GM10847 (cell line): Measurements from ENCODE around the gene PRR20E.
"Not testable (repeated sequence)": the region's sequence is repeated elsewhere in the genome, so short reads cannot be mapped to it uniquely, and the experiment has no call there.

ENCODE experiments used
- POLR2A ChIP-seq: IDR thresholded peaks from 2 replicates; pipeline ENCODE4 v1.6.1; 2011; ENCODE audit not compliant: insufficient read length; ENCODE audit errors: extremely low read depth

Gene PRR20E

GRCh38 chr13:57166897-57167296 lies at the start of gene PRR20E:
Gene PRR20E (plus strand): TSS chr13:57167197. CDS start chr13:57167584, 387 bp downstream.
- not testable (repeated sequence) for TF ChIP-seq POLR2A

DNA sequence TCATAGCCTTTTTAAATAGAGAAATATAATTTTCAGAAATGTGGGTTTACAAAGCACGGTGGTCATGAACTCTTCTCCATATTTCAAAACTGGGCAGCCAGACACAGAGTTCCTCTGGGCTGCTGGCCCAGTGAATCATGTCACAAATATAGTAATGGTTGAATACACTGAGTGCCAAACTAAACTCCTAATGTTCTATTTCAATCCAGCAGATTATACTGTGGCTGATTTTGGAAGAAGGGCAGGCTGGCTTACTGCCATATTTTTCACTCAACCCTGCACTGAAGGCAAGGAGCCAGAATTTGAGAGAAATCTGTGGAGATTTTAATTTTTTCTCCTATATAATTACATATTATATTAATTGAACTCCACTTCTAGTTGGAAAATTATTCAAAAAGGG lies 43.3 kb upstream of the PRR20E start:
- no peak for TF ChIP-seq POLR2A

DNA sequence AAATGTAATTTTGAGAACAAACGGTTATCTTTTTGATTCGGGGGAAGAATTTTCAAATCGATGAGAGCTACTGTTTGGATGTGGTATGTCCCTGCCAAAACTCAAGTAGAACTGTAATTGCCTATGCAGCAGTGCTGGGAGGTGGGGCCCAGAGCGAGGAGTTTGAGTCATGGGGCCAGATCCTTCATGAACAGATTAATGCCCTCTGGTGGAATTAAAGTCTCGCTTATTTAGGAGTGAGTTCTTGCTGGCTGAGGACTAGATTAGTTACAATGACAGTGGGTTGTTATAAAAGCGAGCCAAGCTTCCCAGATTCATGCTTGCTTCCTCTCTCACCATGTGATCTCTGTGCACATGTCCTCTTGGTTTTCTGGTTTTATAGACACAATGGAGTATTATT lies 38.1 kb upstream of the PRR20E start:
- no peak for TF ChIP-seq POLR2A

DNA sequence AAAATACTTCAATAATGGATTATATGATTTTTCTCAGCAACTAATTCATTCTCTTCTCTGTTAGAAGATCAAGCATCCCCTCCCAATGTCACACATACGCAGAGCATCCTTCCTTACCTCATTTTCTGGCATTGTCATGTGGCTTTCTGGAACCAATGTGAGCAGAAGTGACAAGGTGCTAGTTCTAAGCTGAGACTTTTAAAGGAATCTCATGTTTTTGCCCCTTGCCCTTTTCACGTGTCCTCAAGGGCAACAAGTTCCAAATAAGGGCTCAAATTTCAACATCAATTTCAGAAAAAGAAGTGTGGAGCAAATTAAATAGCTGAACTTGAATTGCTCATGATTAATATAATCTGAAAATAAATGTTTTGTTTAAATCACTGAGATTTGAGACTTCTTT lies 30.9 kb upstream of the PRR20E start:
- no peak for TF ChIP-seq POLR2A

GRCh38 chr13:57137585-57137984 lies 29.4 kb upstream of the PRR20E start:
- TF ChIP-seq POLR2A: no peak

DNA sequence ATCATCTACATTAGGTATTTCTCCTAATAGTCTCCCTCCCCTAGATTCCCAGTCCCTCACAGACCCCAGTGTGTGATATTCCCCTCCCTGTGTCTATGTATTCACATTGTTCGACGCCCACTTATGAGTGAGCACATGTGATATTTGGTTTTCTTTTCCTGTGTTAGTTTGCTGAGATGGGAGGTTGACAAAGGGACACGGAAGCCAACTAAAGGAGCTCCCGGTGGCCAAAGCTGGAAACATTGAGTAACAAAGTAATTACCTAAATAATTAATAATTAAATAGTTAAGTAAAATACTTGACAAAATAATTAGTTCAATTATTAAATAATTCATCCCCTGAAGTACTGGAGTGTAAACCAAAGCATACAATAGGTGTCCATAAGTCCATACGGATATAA lies 28.0 kb upstream of the PRR20E start:
- TF ChIP-seq POLR2A: no peak

- not testable (repeated sequence) for TF ChIP-seq POLR2A
Measured at GRCh38 chr13:57140235-57140968, 26.6 kb upstream of the PRR20E start, which contains the start of gene PRR20A. Gene PRR20A (plus strand): TSS chr13:57140918. CDS start chr13:57141305, 387 bp downstream.

GRCh38 chr13:57147188-57147587 lies 19.8 kb upstream of the PRR20E start, which contains the start of gene PRR20B:
Gene PRR20B (plus strand): TSS chr13:57147488. CDS start chr13:57147875, 387 bp downstream.
- not testable (repeated sequence) for TF ChIP-seq POLR2A

DNA sequence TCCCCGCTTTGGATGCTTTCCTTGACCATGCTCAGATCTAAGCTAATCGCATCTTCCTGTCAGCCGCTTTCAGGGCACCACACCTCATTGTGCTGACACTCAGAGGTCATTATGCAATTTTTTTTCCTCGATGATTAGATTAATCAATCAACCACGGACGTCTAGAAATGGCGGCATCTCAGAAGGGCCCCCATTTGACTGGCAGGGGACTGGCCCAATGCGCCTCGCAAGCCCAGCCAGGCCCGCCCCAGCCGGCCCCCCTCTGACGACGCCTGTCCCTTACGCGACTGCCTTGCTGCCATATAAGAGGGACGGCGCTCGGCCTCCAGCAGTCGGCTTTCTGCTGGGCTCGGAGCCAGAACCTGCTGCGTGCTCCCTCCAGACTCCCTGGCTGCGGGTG lies 13.2 kb upstream of the PRR20E start, which contains the start of gene PRR20C:
TSS of gene PRR20C (plus strand) at position 301 of the 400 bp plus-strand sequence. CDS start 387 bp downstream, outside the sequence.
- not testable (repeated sequence) for TF ChIP-seq POLR2A

GRCh38 chr13:57160332-57160731 lies 6.7 kb upstream of the PRR20E start, which contains the start of gene PRR20D:
Gene PRR20D (plus strand): TSS chr13:57160632. CDS start chr13:57161019, 387 bp downstream.
- not testable (repeated sequence) for TF ChIP-seq POLR2A

- no peak for TF ChIP-seq POLR2A
Measured at GRCh38 chr13:57191667-57192066, 24.7 kb downstream of the PRR20E start.

- TF ChIP-seq POLR2A: no peak
Measured at GRCh38 chr13:57212989-57213388, 46.0 kb downstream of the PRR20E start.
